Astrocyte (in vitro differentiated cells and primary cell): Measurements from ENCODE around the gene TRIM15.

Experiments
- EZH2 ChIP-seq: IDR thresholded peaks from 2 replicates; pipeline ENCODE4 v1.6.1; 2012; ENCODE audit warnings: mild to moderate bottlenecking, low read length, inconsistent platforms; ENCODE audit not compliant: insufficient read depth
- TF ChIP-seq, protein P1 (sequence below): IDR thresholded peaks from 2 replicates; pipeline ENCODE4 v1.5.1; 2011; ENCODE audit warnings: low read depth, mild to moderate bottlenecking, inconsistent platforms, low read length, moderate library complexity; ENCODE audit not compliant: insufficient read depth

GRCh38 chr6:30160785-30161531 lies 2.4 kb upstream of the TRIM15 start, which contains the start of gene TRIM10:
- TF ChIP-seq, protein P1, sequence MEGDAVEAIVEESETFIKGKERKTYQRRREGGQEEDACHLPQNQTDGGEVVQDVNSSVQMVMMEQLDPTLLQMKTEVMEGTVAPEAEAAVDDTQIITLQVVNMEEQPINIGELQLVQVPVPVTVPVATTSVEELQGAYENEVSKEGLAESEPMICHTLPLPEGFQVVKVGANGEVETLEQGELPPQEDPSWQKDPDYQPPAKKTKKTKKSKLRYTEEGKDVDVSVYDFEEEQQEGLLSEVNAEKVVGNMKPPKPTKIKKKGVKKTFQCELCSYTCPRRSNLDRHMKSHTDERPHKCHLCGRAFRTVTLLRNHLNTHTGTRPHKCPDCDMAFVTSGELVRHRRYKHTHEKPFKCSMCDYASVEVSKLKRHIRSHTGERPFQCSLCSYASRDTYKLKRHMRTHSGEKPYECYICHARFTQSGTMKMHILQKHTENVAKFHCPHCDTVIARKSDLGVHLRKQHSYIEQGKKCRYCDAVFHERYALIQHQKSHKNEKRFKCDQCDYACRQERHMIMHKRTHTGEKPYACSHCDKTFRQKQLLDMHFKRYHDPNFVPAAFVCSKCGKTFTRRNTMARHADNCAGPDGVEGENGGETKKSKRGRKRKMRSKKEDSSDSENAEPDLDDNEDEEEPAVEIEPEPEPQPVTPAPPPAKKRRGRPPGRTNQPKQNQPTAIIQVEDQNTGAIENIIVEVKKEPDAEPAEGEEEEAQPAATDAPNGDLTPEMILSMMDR = no peak
- TF ChIP-seq EZH2 = no peak
